Neural cell (in vitro differentiated cells): ENCODE measurements around the gene TRERF1. TPM values are rescaled to one million over a fixed set of nuclear protein-coding genes. Genes with fewer than 3 reads are reported as not detected.

Source experiments
- H2AFZ ChIP-seq: fragments of 200-600, 300-800 bp; sonication (generic), shearing (Covaris generic); 2 replicates; pipeline ENCODE4 v1.6.0; 2014; ENCODE audit warnings: low read depth, mild to moderate bottlenecking, antibody characterized with exemption, low read length, moderate library complexity
- H3F3A ChIP-seq: fragments of 200-600 bp; shearing (Covaris generic); 2 replicates; pipeline ENCODE4 v1.6.1; 2016; ENCODE audit warnings: mild to moderate bottlenecking, moderate library complexity, mixed read lengths, antibody characterized with exemption, low read length; ENCODE audit not compliant: insufficient read depth, poor library complexity, severe bottlenecking
- H3K27ac ChIP-seq: fragments of 200-600, 300-800 bp; sonication (generic), shearing (Covaris generic); 2 replicates; pipeline ENCODE4 v1.5.1; 2014; ENCODE audit warnings: mild to moderate bottlenecking, low read length, moderate library complexity
- H3K27me3 ChIP-seq: fragments of 300-800, 200-600 bp; sonication (generic), shearing (Covaris generic); 2 replicates; pipeline ENCODE4 v1.6.0; 2014; ENCODE audit warnings: mild to moderate bottlenecking, low read depth, low read length, moderate library complexity; ENCODE audit not compliant: insufficient read depth
- H3K36me3 ChIP-seq: fragments of 300-800, 200-600 bp; sonication (generic), shearing (Covaris generic); 2 replicates; pipeline ENCODE4 v1.5.1; 2014; ENCODE audit warnings: mild to moderate bottlenecking, antibody characterized with exemption, low read length, moderate library complexity; ENCODE audit not compliant: insufficient read depth
- H3K4me2 ChIP-seq: fragments of 300-800, 200-600 bp; sonication (generic), shearing (Covaris generic); 2 replicates; pipeline ENCODE4 v1.6.0; 2014; ENCODE audit warnings: mild to moderate bottlenecking, low read length
- H3K4me3 ChIP-seq: fragments of 300-800, 200-600 bp; sonication (generic), shearing (Covaris generic); 2 replicates; pipeline ENCODE4 v1.5.1; 2014; ENCODE audit warnings: mild to moderate bottlenecking, low read length, moderate library complexity
- H3K79me2 ChIP-seq: fragments of 200-600 bp; shearing (Covaris generic); replicated peaks from 2 replicates; pipeline ENCODE4 v1.6.0; 2014; ENCODE audit warnings: mild to moderate bottlenecking, low read length, moderate library complexity; ENCODE audit not compliant: insufficient read depth
- H3K9ac ChIP-seq: fragments of 300-800, 200-600 bp; sonication (generic), shearing (Covaris generic); 2 replicates; pipeline ENCODE4 v1.6.1; 2016; ENCODE audit warnings: mild to moderate bottlenecking, low read length, mixed read lengths
- H3K9me2 ChIP-seq: fragments of 200-600 bp; shearing (Covaris generic); 2 replicates; pipeline ENCODE4 v1.6.1; 2016; ENCODE audit warnings: mild to moderate bottlenecking, low read length, mixed read lengths; ENCODE audit not compliant: insufficient read depth
- H3K9me3 ChIP-seq: fragments of 200-600, 300-800 bp; sonication (generic), shearing (Covaris generic); 2 replicates; pipeline ENCODE4 v1.6.1; 2016; ENCODE audit warnings: mild to moderate bottlenecking, mixed run types, low read length, moderate library complexity, mixed read lengths
- H4K20me1 ChIP-seq: fragments of 200-600 bp; shearing (Covaris generic); 2 replicates; pipeline ENCODE4 v1.6.1; 2016; ENCODE audit warnings: mild to moderate bottlenecking, mixed run types; ENCODE audit not compliant: insufficient read depth
- EP300 ChIP-seq: fragments of 450-650 bp; conservative IDR thresholded peaks from 2 replicates; pipeline ENCODE4 v1.6.1; 2014; ENCODE audit warnings: antibody characterized with exemption, mild to moderate bottlenecking, moderate library complexity; ENCODE audit not compliant: poor library complexity, severe bottlenecking
- EZH2 ChIP-seq: fragments of 200-600, 300-800 bp; shearing (Covaris generic), sonication (generic); IDR thresholded peaks from 2 replicates; pipeline ENCODE4 v1.6.1; 2014; ENCODE audit warnings: antibody characterized with exemption, low read length, borderline replicate concordance, mild to moderate bottlenecking; ENCODE audit not compliant: insufficient read depth, poor library complexity, severe bottlenecking
- MXI1 ChIP-seq: fragments of 450-650 bp; conservative IDR thresholded peaks from 2 replicates; pipeline ENCODE4 v1.6.1; 2014; ENCODE audit warnings: antibody characterized with exemption, mild to moderate bottlenecking; ENCODE audit not compliant: poor library complexity, severe bottlenecking
- POLR2AphosphoS5 ChIP-seq: IDR thresholded peaks from 2 replicates; pipeline ENCODE4 v1.6.1; 2012
- RAD21 ChIP-seq: fragments of 450-650 bp; conservative IDR thresholded peaks from 2 replicates; pipeline ENCODE4 v1.6.1; 2014; ENCODE audit warnings: antibody characterized with exemption, mild to moderate bottlenecking, moderate library complexity
- SMC3 ChIP-seq: fragments of 450-650 bp; conservative IDR thresholded peaks from 2 replicates; pipeline ENCODE4 v1.6.1; 2014; ENCODE audit warnings: antibody characterized with exemption, mild to moderate bottlenecking, moderate library complexity; ENCODE audit not compliant: poor library complexity
- TAF1 ChIP-seq: IDR thresholded peaks from 2 replicates; pipeline ENCODE4 v1.6.1; 2012; ENCODE audit warnings: low read depth
- polyA plus RNA-seq: library from polyadenylated mRNA; depleted of rRNA; stranded (reverse); fragments of >200 nt; gene quantifications from 2 replicates; pipeline ENCODE4 v1.2.3, GENCODE V29; 2014
- TF ChIP-seq, protein P1 (sequence below): fragments of 450-650 bp; IDR thresholded peaks from 2 replicates; pipeline ENCODE4 v1.5.1; 2014; ENCODE audit warnings: antibody characterized with exemption, mild to moderate bottlenecking, moderate library complexity; ENCODE audit not compliant: poor library complexity, severe bottlenecking
- TF ChIP-seq, protein P2 (sequence below): IDR thresholded peaks from 2 replicates; pipeline ENCODE4 v1.6.1; 2012; ENCODE audit warnings: borderline replicate concordance

The TRERF1 gene
- polyA plus RNA-seq, 1 donor from 2014 or later, result 4.5 TPM

DNA sequence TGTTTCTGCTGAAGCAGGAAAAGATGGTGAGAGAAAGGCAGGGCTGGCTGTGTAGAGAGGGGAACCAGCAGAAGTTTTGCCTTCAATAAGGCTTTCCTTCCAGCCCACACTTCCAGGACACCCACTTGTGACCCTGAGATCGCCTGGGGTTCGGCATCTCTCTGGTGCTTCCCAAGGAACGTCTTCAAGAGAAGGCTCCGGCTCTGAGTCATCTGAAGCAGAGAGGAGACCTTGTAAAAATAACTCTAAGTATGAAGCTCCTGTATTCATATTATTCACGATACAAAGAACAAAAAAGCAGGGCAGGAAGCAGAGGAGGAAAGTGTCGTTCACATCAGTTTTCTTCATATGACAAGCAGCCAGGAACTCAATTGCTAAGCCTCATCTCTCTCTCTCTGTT lies 138.7 kb downstream of the TRERF1 start:
- Histone ChIP-seq H2AFZ (no peak overlapping the region), H3K9ac (no peak overlapping the region), H3F3A (no peaks in the 10 kb centered on the region), H3K79me2 (no peaks in the 10 kb centered on the region), H3K9me2 (no peaks in the 10 kb centered on the region), H3K27me3 (no peaks in the 10 kb centered on the region), H3K36me3 (no peaks in the 10 kb centered on the region), H3K9me3 (no peaks in the 10 kb centered on the region), H3K4me2 (no peak overlapping the region), H3K4me3 (no peak overlapping the region), H4K20me1 (no peaks in the 10 kb centered on the region), H3K27ac (no peak overlapping the region)
- no peak for TF ChIP-seq EP300
- TF ChIP-seq, protein P1, sequence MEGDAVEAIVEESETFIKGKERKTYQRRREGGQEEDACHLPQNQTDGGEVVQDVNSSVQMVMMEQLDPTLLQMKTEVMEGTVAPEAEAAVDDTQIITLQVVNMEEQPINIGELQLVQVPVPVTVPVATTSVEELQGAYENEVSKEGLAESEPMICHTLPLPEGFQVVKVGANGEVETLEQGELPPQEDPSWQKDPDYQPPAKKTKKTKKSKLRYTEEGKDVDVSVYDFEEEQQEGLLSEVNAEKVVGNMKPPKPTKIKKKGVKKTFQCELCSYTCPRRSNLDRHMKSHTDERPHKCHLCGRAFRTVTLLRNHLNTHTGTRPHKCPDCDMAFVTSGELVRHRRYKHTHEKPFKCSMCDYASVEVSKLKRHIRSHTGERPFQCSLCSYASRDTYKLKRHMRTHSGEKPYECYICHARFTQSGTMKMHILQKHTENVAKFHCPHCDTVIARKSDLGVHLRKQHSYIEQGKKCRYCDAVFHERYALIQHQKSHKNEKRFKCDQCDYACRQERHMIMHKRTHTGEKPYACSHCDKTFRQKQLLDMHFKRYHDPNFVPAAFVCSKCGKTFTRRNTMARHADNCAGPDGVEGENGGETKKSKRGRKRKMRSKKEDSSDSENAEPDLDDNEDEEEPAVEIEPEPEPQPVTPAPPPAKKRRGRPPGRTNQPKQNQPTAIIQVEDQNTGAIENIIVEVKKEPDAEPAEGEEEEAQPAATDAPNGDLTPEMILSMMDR, result no peak
- no peak for TF ChIP-seq TAF1
- TF ChIP-seq SMC3, result no peak
- TF ChIP-seq EZH2, result no peak
- no peak for TF ChIP-seq POLR2AphosphoS5
- TF ChIP-seq, protein P2, sequence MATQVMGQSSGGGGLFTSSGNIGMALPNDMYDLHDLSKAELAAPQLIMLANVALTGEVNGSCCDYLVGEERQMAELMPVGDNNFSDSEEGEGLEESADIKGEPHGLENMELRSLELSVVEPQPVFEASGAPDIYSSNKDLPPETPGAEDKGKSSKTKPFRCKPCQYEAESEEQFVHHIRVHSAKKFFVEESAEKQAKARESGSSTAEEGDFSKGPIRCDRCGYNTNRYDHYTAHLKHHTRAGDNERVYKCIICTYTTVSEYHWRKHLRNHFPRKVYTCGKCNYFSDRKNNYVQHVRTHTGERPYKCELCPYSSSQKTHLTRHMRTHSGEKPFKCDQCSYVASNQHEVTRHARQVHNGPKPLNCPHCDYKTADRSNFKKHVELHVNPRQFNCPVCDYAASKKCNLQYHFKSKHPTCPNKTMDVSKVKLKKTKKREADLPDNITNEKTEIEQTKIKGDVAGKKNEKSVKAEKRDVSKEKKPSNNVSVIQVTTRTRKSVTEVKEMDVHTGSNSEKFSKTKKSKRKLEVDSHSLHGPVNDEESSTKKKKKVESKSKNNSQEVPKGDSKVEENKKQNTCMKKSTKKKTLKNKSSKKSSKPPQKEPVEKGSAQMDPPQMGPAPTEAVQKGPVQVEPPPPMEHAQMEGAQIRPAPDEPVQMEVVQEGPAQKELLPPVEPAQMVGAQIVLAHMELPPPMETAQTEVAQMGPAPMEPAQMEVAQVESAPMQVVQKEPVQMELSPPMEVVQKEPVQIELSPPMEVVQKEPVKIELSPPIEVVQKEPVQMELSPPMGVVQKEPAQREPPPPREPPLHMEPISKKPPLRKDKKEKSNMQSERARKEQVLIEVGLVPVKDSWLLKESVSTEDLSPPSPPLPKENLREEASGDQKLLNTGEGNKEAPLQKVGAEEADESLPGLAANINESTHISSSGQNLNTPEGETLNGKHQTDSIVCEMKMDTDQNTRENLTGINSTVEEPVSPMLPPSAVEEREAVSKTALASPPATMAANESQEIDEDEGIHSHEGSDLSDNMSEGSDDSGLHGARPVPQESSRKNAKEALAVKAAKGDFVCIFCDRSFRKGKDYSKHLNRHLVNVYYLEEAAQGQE, result no peak
- TF ChIP-seq MXI1, result no peak
- no peak for TF ChIP-seq RAD21

DNA sequence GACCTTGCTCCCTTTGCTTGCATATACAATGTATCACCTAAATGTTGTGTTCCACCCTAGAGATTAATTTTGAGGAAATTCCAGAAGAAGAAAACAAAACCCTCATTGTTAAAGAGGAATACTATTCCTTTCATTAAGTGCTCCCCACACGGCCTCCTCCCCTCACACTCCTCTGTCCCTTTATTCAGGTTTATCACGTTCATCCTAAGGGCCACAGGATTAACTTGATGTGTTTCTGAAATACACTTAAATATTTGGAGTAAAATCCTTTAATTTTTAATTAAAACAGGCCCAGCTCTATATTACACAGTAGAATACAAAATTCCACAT lies 144.6 kb downstream of the TRERF1 start:
- Histone ChIP-seq H3K79me2 (peaks cover 3% of the 10 kb centered on the region), H3K27ac (no peak overlapping the region), H3K4me3 (no peak overlapping the region), H3K36me3 (no peaks in the 10 kb centered on the region), H3K4me2 (no peak overlapping the region), H4K20me1 (no peaks in the 10 kb centered on the region), H3F3A (no peaks in the 10 kb centered on the region), H3K9ac (no peak overlapping the region), H3K9me3 (no peaks in the 10 kb centered on the region), H3K9me2 (no peaks in the 10 kb centered on the region), H3K27me3 (no peaks in the 10 kb centered on the region), H2AFZ (no peak overlapping the region)
- TF ChIP-seq MXI1 (no peak), EZH2 (no peak)
